ENCODE measurements around the gene EYA3. TPM values are rescaled to one million over a fixed set of nuclear protein-coding genes. Genes with fewer than 3 reads are reported as not detected.

EYA3 gene
- polyA plus RNA-seq, 6 donors from 2014 or later = 5.2 to 26.3 (median 7.6) TPM

DNA sequence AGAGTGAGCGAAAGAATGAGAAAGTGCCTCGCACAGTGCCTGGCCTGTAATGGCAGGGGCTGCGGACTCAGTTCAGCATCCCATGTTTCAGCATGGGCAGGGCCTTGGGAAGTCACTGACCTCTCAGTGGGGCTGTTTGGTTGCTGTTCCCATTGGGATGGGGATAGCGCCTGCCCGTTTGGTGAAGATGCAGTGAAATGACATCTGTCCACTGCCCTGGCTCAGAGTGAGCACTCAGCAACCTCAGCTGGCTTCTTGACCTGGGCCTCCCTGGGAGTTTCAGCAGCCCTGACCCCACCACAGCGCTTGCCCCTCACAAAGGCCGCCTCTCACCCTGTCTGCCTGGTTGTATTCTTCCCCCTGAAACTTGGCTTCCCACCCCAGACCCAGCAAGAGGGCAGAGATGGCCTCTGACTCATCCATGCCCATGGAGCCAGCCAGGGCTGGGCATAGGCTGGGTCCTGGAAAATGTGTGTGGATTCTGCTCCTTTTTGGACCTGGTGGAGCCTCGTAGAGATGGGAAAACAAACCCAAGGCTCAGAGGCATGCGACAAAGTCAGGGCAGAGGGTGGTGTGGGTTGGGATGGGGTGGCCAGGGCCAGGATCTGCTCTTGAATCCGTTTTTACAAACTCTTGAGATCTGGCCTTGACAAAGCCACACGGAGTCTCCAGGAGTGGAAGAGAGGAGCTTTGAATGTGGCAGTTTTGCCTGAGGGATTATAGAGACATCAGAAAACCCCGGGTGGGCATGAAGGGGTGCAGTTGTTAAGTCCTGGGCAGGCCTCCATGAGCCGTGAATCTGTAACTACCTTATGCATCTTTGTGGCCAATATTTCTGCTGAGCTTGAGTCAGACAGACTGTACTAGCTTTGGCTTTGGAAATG, 127.4 kb downstream of the EYA3 start:
- Mint-ChIP-seq H3K27me3 (peaks cover 4 to 14% (median 13%) of the 10 kb centered on the region in 3 donors), H3K27ac (peak overlapping the region in 5 of 6 donors; percentile 63 to 87 (median 85)), H3K36me3 (no peaks in the 10 kb centered on the region), H3K4me3 (peak overlapping the region; percentile 81 to 93 (median 88)), H3K4me1 (peaks cover 6 to 27% (median 20%) of the 10 kb centered on the region in 3 donors), H3K9me3 (no peaks in the 10 kb centered on the region)
- ATAC-seq (ENCODE audit: low read depth in 2 of 2) (no peak), DNase-seq (no peak)

DNA sequence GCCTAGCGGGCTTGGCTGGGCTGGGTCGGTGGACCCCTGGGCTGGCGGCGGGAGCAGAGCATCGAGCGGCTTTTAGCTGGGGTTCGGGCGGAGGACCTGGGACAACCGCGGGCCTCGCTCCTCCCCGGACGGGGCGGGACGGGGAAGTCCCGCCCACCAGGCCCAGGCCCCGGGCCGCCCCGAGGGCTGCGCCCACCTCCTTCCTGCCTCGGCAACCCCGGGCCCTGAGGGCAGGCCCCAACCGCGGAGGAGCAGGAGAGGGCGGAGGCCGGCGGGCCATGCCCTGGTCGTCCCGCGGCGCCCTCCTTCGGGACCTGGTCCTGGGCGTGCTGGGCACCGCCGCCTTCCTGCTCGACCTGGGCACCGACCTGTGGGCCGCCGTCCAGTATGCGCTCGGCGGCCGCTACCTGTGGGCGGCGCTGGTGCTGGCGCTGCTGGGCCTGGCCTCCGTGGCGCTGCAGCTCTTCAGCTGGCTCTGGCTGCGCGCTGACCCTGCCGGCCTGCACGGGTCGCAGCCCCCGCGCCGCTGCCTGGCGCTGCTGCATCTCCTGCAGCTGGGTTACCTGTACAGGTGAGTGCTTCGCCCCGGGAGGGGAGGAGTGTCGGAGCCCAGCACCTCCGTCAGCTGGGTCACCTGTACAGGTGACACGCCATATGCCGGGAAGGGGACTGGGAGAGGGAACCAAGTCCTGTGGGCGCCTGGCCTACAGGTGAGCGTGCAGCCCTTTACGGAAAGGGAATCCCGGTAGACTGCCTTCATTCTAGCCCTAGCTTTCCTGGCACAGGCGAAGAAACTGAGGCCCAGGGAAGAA, 128.4 kb downstream of the EYA3 start, which contains the start of gene XKR8:
Gene XKR8 (plus strand): TSS at position 182 of the 812 bp plus-strand sequence. CDS start 97 bp downstream, at position 279.
- peak within 1 kb of the TSS; percentile 81 to 93 (median 89) for H3K4me3 Mint-ChIP-seq
- DNase-seq = peak; percentile 82
- H3K9me3 Mint-ChIP-seq = no peaks in the 10 kb centered on the region
- H3K27ac Mint-ChIP-seq = peak within 1 kb of the TSS; percentile 44 to 91 (median 70)
- H3K4me1 Mint-ChIP-seq = peaks cover 6 to 27% (median 20%) of the 10 kb centered on the region in 3 donors
- ATAC-seq (ENCODE audit: low read depth in 2 of 2) = peak; percentile 99
- no peaks in the 10 kb centered on the region for H3K36me3 Mint-ChIP-seq
- H3K27me3 Mint-ChIP-seq = peaks cover 8 to 20% (median 15%) of the 10 kb centered on the region in 3 donors

DNA sequence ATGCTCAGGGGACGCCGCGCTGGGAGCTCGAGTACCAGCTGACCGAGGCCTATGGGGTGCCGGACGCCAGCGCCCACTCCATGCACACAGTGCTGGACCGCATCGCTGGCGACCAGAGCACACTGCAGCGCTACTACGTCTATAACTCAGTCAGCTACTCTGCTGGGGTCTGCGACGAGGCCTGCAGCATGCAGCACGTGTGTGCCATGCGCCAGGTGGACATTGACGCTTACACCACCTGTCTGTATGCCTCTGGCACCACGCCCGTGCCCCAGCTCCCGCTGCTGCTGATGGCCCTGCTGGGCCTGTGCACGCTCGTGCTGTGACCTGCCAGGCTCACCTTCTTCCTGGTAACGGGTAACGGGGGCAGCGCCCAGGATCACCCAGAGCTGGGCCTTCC, 129.9 kb downstream of the EYA3 start:
- Mint-ChIP-seq H3K4me3 (peak overlapping the region in 6 of 8 donors; percentile 47 to 93 (median 88)), H3K36me3 (no peaks in the 10 kb centered on the region), H3K4me1 (peaks cover 6 to 27% (median 20%) of the 10 kb centered on the region in 3 donors), H3K9me3 (no peaks in the 10 kb centered on the region), H3K27me3 (peaks cover 10 to 26% (median 15%) of the 10 kb centered on the region in 3 donors), H3K27ac (peak overlapping the region in 1 of 6 donors; percentile 44)
- ATAC-seq (ENCODE audit: low read depth in 2 of 2) (no peak), DNase-seq (no peak)

DNA sequence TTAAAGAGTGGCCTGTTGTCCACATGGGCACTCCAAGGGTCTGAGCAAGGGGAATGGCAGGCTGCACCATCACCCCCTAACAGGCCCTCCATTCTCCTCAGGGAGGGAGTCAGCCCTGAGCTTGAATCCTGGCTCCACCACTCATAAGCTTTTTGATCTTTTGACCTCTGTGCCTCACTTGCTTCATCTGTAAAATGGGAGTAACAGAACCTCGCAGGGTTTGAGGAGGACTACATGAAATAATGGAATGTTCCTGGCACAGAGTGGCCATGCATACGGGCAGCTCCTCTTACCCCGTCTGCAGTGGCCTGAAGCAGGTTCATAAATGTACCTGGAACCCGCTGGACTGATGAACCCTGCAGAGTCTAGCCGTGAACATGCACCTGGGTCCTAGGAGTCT, 130.8 kb downstream of the EYA3 start:
- Mint-ChIP-seq H3K27me3 (peaks cover 10 to 26% (median 15%) of the 10 kb centered on the region in 3 donors), H3K9me3 (no peaks in the 10 kb centered on the region), H3K4me1 (peaks cover 6 to 27% (median 20%) of the 10 kb centered on the region in 3 donors), H3K27ac (peak overlapping the region in 1 of 6 donors; percentile 47), H3K4me3 (peak overlapping the region in 1 of 8 donors; percentile 78), H3K36me3 (no peaks in the 10 kb centered on the region)
- DNase-seq = no peak
- no peak for ATAC-seq (ENCODE audit: low read depth in 2 of 2)

DNA sequence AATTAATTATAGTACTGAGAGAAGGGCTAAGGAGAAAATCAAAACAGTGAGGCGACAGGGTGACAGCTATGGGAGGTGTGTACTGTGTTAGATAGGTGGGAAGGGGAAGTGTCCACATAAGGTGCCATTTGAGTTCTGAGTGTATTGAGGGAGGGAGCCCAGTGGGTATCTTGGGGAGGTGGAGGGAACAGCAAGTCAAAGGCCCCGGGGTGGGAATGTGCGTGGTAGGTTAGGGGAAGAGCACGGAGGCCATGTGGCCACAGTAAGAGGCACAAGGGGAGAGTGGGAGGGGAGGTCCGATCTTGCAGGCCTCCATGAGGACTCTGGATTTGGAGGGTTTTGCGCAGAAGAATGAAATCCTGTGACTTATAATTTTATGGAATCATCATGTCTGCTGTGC, 131.6 kb downstream of the EYA3 start:
- peak overlapping the region in 4 of 8 donors; percentile 25 to 78 (median 56) for H3K4me3 Mint-ChIP-seq
- no peaks in the 10 kb centered on the region for H3K9me3 Mint-ChIP-seq
- peaks cover 6 to 24% (median 16%) of the 10 kb centered on the region in 3 donors for H3K4me1 Mint-ChIP-seq
- DNase-seq (no peak), ATAC-seq (ENCODE audit: low read depth in 2 of 2) (no peak)
- no peaks in the 10 kb centered on the region for H3K36me3 Mint-ChIP-seq
- peak overlapping the region in 1 of 6 donors; percentile 1 for H3K27ac Mint-ChIP-seq
- peaks cover 10 to 26% (median 15%) of the 10 kb centered on the region in 3 donors for H3K27me3 Mint-ChIP-seq

DNA sequence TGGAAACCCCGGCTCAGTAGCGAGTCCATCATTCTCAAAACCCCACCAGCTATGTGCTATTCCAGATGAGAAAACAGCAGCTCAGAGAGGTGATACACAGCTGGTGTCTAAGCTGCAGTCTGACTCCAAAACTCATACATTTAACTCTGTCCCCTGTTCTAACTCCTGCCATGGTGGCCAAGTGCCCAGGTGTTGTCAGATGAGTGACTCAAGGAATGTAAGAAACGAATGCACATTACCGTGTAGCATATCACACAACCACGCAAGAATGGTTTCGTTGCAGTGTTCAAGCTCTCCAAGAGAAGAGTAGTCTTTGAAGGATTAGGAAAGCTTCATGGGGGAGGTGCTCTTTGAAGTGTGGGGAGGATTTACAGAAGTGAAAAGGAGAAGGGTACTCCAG, 133.3 kb downstream of the EYA3 start:
- no peaks in the 10 kb centered on the region for H3K9me3 Mint-ChIP-seq
- H3K36me3 Mint-ChIP-seq = no peaks in the 10 kb centered on the region
- H3K27ac Mint-ChIP-seq = peak overlapping the region in 1 of 6 donors; percentile 6
- peak overlapping the region in 2 of 8 donors; percentile 44 to 64 for H3K4me3 Mint-ChIP-seq
- no peak for DNase-seq
- no peak for ATAC-seq (ENCODE audit: low read depth in 2 of 2)
- peaks cover 0 to 9% (median 6%) of the 10 kb centered on the region in 3 donors for H3K4me1 Mint-ChIP-seq
- H3K27me3 Mint-ChIP-seq = peaks cover 10 to 26% (median 15%) of the 10 kb centered on the region in 3 donors

DNA sequence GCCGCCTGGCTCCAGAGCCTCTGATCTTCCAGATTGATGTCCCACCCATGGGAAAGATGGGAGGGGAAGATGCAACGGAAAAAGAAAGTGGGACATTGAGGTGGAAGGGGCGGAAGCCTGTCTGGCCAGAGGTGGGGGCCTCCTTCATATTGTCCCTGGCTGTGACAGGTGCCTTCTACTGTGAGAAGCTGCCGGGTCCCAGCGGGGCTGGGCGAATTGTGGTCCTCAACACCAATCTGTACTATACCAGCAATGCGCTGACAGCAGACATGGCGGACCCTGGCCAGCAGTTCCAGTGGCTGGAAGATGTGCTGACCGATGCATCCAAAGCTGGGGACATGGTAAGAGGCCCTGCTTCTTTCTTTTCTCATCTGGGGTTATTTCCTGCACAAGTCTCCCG, 134.2 kb downstream of the EYA3 start:
- no peak for DNase-seq
- Mint-ChIP-seq H3K4me1 (peaks cover 0 to 6% (median 6%) of the 10 kb centered on the region in 3 donors), H3K9me3 (no peaks in the 10 kb centered on the region), H3K4me3 (no peak overlapping the region), H3K27me3 (peaks cover 10 to 26% (median 15%) of the 10 kb centered on the region in 3 donors), H3K36me3 (no peaks in the 10 kb centered on the region), H3K27ac (no peak overlapping the region)
- ATAC-seq (ENCODE audit: low read depth in 2 of 2) = no peak

DNA sequence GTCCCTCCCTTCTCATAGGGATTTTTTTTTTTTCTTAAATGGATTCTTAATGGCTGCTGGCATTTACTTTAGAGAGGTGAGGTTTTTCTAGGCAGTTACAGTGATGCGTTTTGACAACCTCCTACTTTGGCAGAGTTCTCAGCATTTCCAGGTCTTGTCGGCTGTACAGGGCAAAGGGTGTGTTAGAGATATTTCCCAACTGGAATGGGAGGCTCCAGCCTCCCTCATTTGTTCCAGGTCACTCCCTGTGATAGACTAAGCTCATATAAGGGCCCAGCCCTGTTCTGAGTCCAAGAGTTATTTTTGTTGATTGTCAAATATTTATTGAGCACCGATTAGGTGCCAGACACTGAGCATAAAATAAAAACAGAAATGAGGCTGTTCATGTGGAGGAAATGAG, 136.3 kb downstream of the EYA3 start:
- Mint-ChIP-seq H3K4me3 (no peak overlapping the region), H3K9me3 (no peaks in the 10 kb centered on the region), H3K4me1 (peaks cover 0 to 4% (median 0%) of the 10 kb centered on the region in 3 donors), H3K36me3 (no peaks in the 10 kb centered on the region), H3K27ac (peak overlapping the region in 1 of 6 donors; percentile 15), H3K27me3 (peaks cover 10 to 23% (median 13%) of the 10 kb centered on the region in 3 donors)
- DNase-seq (no peak), ATAC-seq (ENCODE audit: low read depth in 2 of 2) (no peak)

DNA sequence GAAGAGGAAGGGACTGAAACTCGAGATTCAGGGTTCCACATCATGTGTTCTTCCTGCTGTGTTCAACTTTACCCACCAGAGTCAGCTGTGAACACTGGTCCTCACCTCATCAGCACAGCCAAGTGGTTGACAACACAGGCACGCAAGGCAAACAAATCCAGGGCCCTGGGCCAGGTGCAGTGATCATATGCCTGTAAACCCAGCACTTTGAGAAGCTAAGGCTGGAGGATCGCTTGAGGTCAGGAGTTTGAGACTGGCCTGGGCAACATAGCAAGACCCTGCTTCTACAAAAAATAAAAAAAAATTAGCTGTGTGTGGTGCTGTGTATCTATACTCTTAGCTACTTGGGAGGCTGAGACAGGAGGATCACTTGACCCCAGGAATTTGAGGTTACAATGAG, 137.0 kb downstream of the EYA3 start:
- Mint-ChIP-seq H3K27ac (no peak overlapping the region), H3K9me3 (no peaks in the 10 kb centered on the region), H3K36me3 (no peaks in the 10 kb centered on the region), H3K4me1 (no peaks in the 10 kb centered on the region), H3K27me3 (peaks cover 5 to 16% (median 10%) of the 10 kb centered on the region in 3 donors), H3K4me3 (no peak overlapping the region)
- ATAC-seq (ENCODE audit: low read depth in 2 of 2) = no peak
- DNase-seq = no peak

DNA sequence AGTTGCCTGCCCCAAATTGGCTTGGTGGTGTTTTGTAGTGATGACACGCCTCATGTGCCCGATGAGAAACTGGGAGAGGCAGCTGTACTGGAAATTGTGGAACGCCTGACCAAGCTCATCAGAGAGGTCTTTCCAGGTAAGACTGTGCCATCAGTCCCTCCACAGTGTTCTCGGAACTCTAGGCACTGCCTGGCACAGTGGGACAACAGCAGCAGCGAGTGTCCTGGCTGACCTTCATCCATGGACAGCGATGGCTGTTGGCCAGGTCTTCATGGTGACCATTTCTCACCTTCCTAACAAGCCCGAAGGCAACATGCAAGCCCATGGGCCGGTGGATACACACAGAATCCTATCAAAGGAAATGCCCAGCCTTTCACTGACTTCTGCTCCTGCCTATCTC, 139.4 kb downstream of the EYA3 start:
- Mint-ChIP-seq H3K4me1 (no peaks in the 10 kb centered on the region), H3K27ac (no peak overlapping the region), H3K36me3 (no peaks in the 10 kb centered on the region)

DNA sequence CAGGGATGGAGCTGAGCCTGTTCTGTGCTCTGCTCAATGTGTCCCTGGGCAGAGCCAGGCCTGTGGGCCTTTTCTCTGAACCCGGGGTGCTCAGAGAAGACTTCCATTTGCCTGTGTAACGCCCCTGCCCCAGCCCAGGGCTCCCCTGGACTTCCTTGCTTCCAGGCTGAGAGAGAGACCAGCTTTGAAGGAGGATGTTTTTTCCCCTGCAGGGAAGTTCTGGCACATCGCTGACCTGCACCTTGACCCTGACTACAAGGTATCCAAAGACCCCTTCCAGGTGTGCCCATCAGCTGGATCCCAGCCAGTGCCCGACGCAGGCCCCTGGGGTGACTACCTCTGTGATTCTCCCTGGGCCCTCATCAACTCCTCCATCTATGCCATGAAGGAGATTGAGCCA, 143.4 kb downstream of the EYA3 start:
- no peak overlapping the region for H3K27ac Mint-ChIP-seq
- H3K4me3 Mint-ChIP-seq = no peak overlapping the region
- H3K27me3 Mint-ChIP-seq = no peaks in the 10 kb centered on the region
- H3K36me3 Mint-ChIP-seq = no peaks in the 10 kb centered on the region
- DNase-seq = no peak
- H3K9me3 Mint-ChIP-seq = no peaks in the 10 kb centered on the region
- no peak for ATAC-seq (ENCODE audit: low read depth in 2 of 2)
- peaks cover 3 to 8% (median 6%) of the 10 kb centered on the region in 3 donors for H3K4me1 Mint-ChIP-seq

More for the DNA sequence above, 139.4 kb downstream of the EYA3 start:
- Mint-ChIP-seq H3K9me3 (no peaks in the 10 kb centered on the region), H3K27me3 (no peaks in the 10 kb centered on the region), H3K4me3 (no peak overlapping the region)
- no peak for DNase-seq
- ATAC-seq (ENCODE audit: low read depth in 2 of 2) = no peak

DNA sequence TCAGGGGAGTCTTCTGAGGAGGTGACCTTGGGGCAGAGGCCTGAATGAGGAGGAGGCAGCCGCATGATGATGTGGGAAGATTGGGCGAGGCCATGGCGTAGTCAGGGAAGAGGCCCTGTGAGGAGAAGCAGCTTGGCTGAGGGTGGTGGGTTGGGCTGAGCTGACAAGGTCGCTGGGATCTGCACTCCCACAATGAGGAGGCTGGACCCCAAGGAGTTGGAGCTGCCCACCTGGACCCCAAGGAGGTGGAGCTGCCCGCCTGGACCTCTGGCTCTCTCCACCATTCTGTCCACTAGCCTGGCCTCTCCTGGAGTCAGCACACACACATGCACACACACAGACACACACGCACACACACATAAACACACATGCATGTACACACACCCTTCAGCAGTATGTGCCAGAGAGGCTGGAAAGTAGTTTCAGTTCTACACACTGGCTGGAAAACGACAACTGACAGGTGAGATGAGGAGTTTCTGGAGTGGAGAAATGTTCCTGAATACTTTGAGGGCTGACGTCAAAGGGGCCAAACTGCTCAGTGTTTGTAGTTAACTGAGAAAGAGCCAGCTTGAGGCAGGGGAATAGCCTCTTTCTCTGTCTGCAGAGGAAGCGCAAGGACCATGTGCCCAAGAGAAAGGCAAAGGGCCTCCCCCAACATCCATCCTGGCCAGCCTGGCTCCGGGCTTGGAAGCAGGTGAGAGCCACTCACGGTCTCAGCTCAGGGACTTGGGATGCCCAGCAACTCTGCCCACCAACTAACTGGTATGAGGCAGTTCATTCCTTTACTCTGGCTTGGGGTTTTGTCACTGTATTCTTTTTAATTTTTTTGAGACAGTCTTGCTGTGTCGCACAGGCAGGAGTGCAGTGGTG, 146.5 kb downstream of the EYA3 start:
- peak overlapping the region in 1 of 6 donors; percentile 86 for H3K27ac Mint-ChIP-seq
- no peaks in the 10 kb centered on the region for H3K36me3 Mint-ChIP-seq
- H3K4me1 Mint-ChIP-seq = peaks cover 5 to 10% (median 8%) of the 10 kb centered on the region in 3 donors
- H3K27me3 Mint-ChIP-seq = no peaks in the 10 kb centered on the region
- ATAC-seq (ENCODE audit: low read depth in 2 of 2) (no peak), DNase-seq (no peak)
- no peak overlapping the region for H3K4me3 Mint-ChIP-seq
- H3K9me3 Mint-ChIP-seq = no peaks in the 10 kb centered on the region

Data from naive B cell (primary cell).